Osteocyte (in vitro differentiated cells): ENCODE results near the gene LRRC31. TPM values are rescaled to one million over a fixed set of nuclear protein-coding genes. Genes with fewer than 3 reads are reported as not detected.

Source experiments
- DNase-seq: peaks from one replicate; pipeline ENCODE4 v3.0.0; 2021; ENCODE audit warnings: mixed read lengths; ENCODE audit not compliant: unreplicated experiment; ENCODE audit errors: extremely low spot score
- H3K27ac Mint-ChIP-seq: one replicate; pipeline ENCODE4 v1.8.0; 2021; ENCODE audit warnings: mild to moderate bottlenecking, mixed read lengths; ENCODE audit not compliant: unreplicated experiment
- H3K27me3 Mint-ChIP-seq: one replicate; pipeline ENCODE4 v1.8.0; 2021; ENCODE audit warnings: mixed read lengths; ENCODE audit not compliant: unreplicated experiment
- H3K36me3 Mint-ChIP-seq: one replicate; pipeline ENCODE4 v1.8.0; 2021; ENCODE audit warnings: mixed read lengths; ENCODE audit not compliant: unreplicated experiment
- H3K4me1 Mint-ChIP-seq: one replicate; pipeline ENCODE4 v1.8.0; 2021; ENCODE audit warnings: mixed read lengths; ENCODE audit not compliant: unreplicated experiment
- H3K4me3 Mint-ChIP-seq: one replicate; pipeline ENCODE4 v1.8.0; 2021; ENCODE audit warnings: mild to moderate bottlenecking, moderate library complexity, mixed read lengths; ENCODE audit not compliant: unreplicated experiment
- H3K9me3 Mint-ChIP-seq: one replicate; pipeline ENCODE4 v1.8.0; 2021; ENCODE audit warnings: mixed read lengths; ENCODE audit not compliant: unreplicated experiment
- total RNA-seq: library from RNA; stranded (reverse); gene quantifications from 2 replicates; pipeline ENCODE4 v1.2.1, GENCODE V29; 2021
- TF ChIP-seq, protein P1 (sequence below): fragments of 200-600 bp; sonication (generic); IDR thresholded peaks from 2 replicates; pipeline ENCODE4 v1.5.0; 2021; ENCODE audit warnings: antibody characterized with exemption, mild to moderate bottlenecking, moderate library complexity

Gene LRRC31
- total RNA-seq, 1 donor from 2014 or later = not detected

GRCh38 chr3:169842960-169843359, 26.8 kb downstream of the LRRC31 start:
- Mint-ChIP-seq H3K4me1 (no peaks in the 10 kb centered on the region), H3K27ac (no peak overlapping the region), H3K27me3 (peaks cover 22% of the 10 kb centered on the region), H3K9me3 (peaks cover 2% of the 10 kb centered on the region), H3K36me3 (no peaks in the 10 kb centered on the region), H3K4me3 (no peak overlapping the region)
- TF ChIP-seq, protein P1, sequence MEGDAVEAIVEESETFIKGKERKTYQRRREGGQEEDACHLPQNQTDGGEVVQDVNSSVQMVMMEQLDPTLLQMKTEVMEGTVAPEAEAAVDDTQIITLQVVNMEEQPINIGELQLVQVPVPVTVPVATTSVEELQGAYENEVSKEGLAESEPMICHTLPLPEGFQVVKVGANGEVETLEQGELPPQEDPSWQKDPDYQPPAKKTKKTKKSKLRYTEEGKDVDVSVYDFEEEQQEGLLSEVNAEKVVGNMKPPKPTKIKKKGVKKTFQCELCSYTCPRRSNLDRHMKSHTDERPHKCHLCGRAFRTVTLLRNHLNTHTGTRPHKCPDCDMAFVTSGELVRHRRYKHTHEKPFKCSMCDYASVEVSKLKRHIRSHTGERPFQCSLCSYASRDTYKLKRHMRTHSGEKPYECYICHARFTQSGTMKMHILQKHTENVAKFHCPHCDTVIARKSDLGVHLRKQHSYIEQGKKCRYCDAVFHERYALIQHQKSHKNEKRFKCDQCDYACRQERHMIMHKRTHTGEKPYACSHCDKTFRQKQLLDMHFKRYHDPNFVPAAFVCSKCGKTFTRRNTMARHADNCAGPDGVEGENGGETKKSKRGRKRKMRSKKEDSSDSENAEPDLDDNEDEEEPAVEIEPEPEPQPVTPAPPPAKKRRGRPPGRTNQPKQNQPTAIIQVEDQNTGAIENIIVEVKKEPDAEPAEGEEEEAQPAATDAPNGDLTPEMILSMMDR = no peak
- no peak for DNase-seq

DNA sequence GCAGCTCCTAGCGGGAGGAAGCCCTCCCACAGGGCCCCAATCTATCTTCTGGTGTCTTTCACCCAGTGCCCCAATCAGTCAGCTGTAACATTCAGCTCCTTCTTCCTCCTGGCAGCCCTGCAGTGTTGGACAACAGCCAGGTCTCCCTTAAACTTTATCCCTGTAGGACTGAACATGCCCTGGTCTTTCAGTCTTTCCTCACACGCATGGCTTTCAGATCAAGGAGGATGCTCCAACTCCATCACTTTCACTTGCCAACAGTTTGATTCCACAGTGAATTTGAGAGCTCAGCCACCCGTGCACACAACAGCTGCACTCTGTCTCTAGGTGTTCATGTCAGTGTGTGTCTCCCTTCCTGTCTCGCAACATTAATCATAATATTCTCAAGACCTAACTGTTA, 28.6 kb downstream of the LRRC31 start:
- TF ChIP-seq, protein P1 = no peak
- peaks cover 2% of the 10 kb centered on the region for H3K9me3 Mint-ChIP-seq
- H3K27me3 Mint-ChIP-seq = peaks cover 20% of the 10 kb centered on the region
- H3K27ac Mint-ChIP-seq = no peak overlapping the region
- no peak overlapping the region for H3K4me3 Mint-ChIP-seq
- no peak for DNase-seq
- H3K36me3 Mint-ChIP-seq = no peaks in the 10 kb centered on the region
- no peaks in the 10 kb centered on the region for H3K4me1 Mint-ChIP-seq

DNA sequence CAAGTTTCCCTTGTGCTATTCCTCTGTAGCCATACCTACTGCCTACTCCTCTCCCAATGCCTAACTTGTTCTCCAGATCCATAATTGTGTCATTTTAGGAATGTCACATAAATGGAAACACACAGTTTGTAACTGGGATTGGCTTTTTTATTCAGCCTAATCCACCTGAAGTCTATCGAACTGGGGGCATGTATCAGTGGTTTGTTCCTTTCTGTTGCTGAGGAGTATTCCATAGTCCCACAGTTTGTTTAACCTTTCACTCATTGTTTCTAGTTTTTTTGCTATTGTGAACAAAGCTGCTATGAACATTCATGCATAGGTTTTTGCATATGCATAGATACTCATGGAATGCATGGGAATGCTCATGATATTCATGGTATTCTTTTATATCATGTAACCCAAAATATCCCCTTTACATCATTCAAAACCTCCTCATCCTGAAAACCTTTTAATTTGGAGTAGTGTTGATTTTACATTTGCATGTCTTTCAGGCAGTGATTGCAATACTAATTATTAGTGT, 31.2 kb downstream of the LRRC31 start:
- Mint-ChIP-seq H3K9me3 (peaks cover 2% of the 10 kb centered on the region), H3K36me3 (no peaks in the 10 kb centered on the region)

DNA sequence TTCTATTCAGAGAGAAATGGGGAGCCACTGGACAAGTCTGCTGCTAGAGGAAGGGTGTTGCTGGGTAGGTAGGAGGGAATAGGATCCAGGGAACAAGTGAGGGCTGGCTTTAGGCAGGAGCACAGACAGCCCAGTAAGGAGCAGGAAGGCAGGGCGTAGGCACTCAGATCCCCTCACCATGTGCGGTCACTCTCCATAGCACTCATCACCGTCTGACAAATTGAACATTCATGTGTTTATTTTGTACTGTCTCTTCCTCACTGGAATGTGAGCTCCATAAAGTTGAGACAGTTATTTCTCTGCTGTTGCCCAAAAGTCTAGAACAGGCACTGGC, 32.8 kb downstream of the LRRC31 start:
- Mint-ChIP-seq H3K9me3 (no peaks in the 10 kb centered on the region), H3K4me1 (no peaks in the 10 kb centered on the region), H3K4me3 (no peak overlapping the region), H3K27me3 (peaks cover 7% of the 10 kb centered on the region), H3K27ac (no peak overlapping the region), H3K36me3 (no peaks in the 10 kb centered on the region)
- TF ChIP-seq, protein P1 = no peak
- DNase-seq = no peak

More for the DNA sequence above, 31.2 kb downstream of the LRRC31 start:
- H3K27me3 Mint-ChIP-seq = peaks cover 12% of the 10 kb centered on the region
- no peak overlapping the region for H3K4me3 Mint-ChIP-seq
- H3K27ac Mint-ChIP-seq = no peak overlapping the region
- TF ChIP-seq, protein P1 = no peak
- no peaks in the 10 kb centered on the region for H3K4me1 Mint-ChIP-seq
- no peak for DNase-seq

- Mint-ChIP-seq H3K36me3 (no peaks in the 10 kb centered on the region), H3K27me3 (peaks cover 7% of the 10 kb centered on the region), H3K9me3 (no peaks in the 10 kb centered on the region), H3K27ac (no peak overlapping the region), H3K4me3 (no peak overlapping the region), H3K4me1 (no peaks in the 10 kb centered on the region)
- DNase-seq = no peak
- TF ChIP-seq, protein P1 = no peak
Measured at GRCh38 chr3:169836078-169836941, 33.4 kb downstream of the LRRC31 start.
